Neuronal stem cell (in vitro differentiated cells): ENCODE results near the gene MOCOS.

Source experiments
- DNase-seq: peaks from one replicate; pipeline ENCODE4 v3.0.0-alpha.2; 2013; ENCODE audit warnings: low spot score
- H2AFZ ChIP-seq: one replicate; pipeline ENCODE4 v1.6.1; 2013; ENCODE audit warnings: mild to moderate bottlenecking, low read length, inconsistent platforms
- H2AK5ac ChIP-seq: 2 replicates; pipeline ENCODE4 v1.6.1; 2013; ENCODE audit warnings: low read depth, mild to moderate bottlenecking, inconsistent platforms, low read length, moderate library complexity, mixed read lengths
- H2BK120ac ChIP-seq: 2 replicates; pipeline ENCODE4 v1.6.1; 2013; ENCODE audit warnings: low read depth, mild to moderate bottlenecking, inconsistent platforms, low read length, moderate library complexity, mixed read lengths
- H2BK12ac ChIP-seq: one replicate; pipeline ENCODE4 v1.6.1; 2013; ENCODE audit warnings: low read length, inconsistent platforms
- H2BK15ac ChIP-seq: 2 replicates; pipeline ENCODE4 v1.6.1; 2013; ENCODE audit warnings: mild to moderate bottlenecking, low read length, inconsistent platforms, mixed read lengths
- H2BK5ac ChIP-seq: one replicate; pipeline ENCODE4 v1.6.1; 2013; ENCODE audit warnings: inconsistent platforms, mild to moderate bottlenecking, low read length, moderate library complexity
- H3K14ac ChIP-seq: one replicate; pipeline ENCODE4 v1.6.1; 2013; ENCODE audit warnings: low read length, inconsistent platforms
- H3K18ac ChIP-seq: 2 replicates; pipeline ENCODE4 v1.6.1; 2013; ENCODE audit warnings: low read length, inconsistent platforms
- H3K23ac ChIP-seq: 2 replicates; pipeline ENCODE4 v1.6.1; 2013; ENCODE audit warnings: low read depth, mild to moderate bottlenecking, mixed read lengths, low read length, inconsistent platforms; ENCODE audit not compliant: poor library complexity
- H3K27ac ChIP-seq: replicated peaks from 3 replicates; pipeline ENCODE4 v1.5.1; 2013; ENCODE audit warnings: low read length, inconsistent platforms
- H3K27me3 ChIP-seq, 3 experiments: 2 replicates each; pipeline ENCODE4 v1.6.1; 2013; ENCODE audit warnings: low read length in 3 of 3, mild to moderate bottlenecking in 2 of 3, inconsistent platforms in 1 of 3, low read depth in 1 of 3, mixed read lengths in 1 of 3, moderate library complexity in 1 of 3; ENCODE audit not compliant: control insufficient read depth in 3 of 3, insufficient read depth in 3 of 3
- H3K36me3 ChIP-seq, 2 donors: replicated peaks in 1 of 2; 2 replicates each; pipeline ENCODE4 v1.6.1; 2013; ENCODE audit warnings: low read length in 2 of 2; ENCODE audit not compliant: control insufficient read depth in 2 of 2, insufficient read depth in 2 of 2
- H3K4ac ChIP-seq: 2 replicates; pipeline ENCODE4 v1.6.1; 2013; ENCODE audit warnings: inconsistent platforms, mild to moderate bottlenecking, low read length, moderate library complexity
- H3K4me1 ChIP-seq, 2 donors: 1 replicate in 1 of 2; 2 replicates in 1 of 2; pipeline ENCODE4 v1.6.1; 2013; ENCODE audit warnings: low read length in 2 of 2, low read depth in 1 of 2; ENCODE audit not compliant: control insufficient read depth in 2 of 2, insufficient read depth in 1 of 2
- H3K4me2 ChIP-seq: one replicate; pipeline ENCODE4 v1.6.1; 2013; ENCODE audit warnings: mild to moderate bottlenecking, low read length, inconsistent platforms; ENCODE audit not compliant: insufficient read depth, poor library complexity, severe bottlenecking
- H3K4me3 ChIP-seq, 2 donors: 2 replicates each; pipeline ENCODE4 v1.5.1; 2013; ENCODE audit warnings: low read length in 2 of 2, mild to moderate bottlenecking in 2 of 2, inconsistent platforms in 1 of 2, moderate library complexity in 1 of 2
- H3K79me1 ChIP-seq: one replicate; pipeline ENCODE4 v1.6.1; 2013; ENCODE audit warnings: low read depth, mild to moderate bottlenecking, inconsistent platforms, low read length, moderate library complexity
- H3K9ac ChIP-seq: one replicate; pipeline ENCODE4 v1.6.1; 2013; ENCODE audit warnings: mild to moderate bottlenecking, low read depth, low read length, inconsistent platforms; ENCODE audit not compliant: poor library complexity
- H3K9me3 ChIP-seq, 2 donors: replicated peaks in 1 of 2; 2 replicates each; pipeline versions ENCODE3 to v1.6.1; 2013; ENCODE audit warnings: low read length in 2 of 2, mild to moderate bottlenecking in 2 of 2, inconsistent platforms in 1 of 2, low read depth in 1 of 2, mixed read lengths in 1 of 2, moderate library complexity in 1 of 2; ENCODE audit not compliant: control insufficient read depth in 2 of 2, insufficient read depth in 1 of 2
- H4K8ac ChIP-seq: one replicate; pipeline ENCODE4 v1.6.1; 2013; ENCODE audit warnings: low read depth, mild to moderate bottlenecking, inconsistent platforms, low read length, moderate library complexity
- H4K91ac ChIP-seq: one replicate; pipeline ENCODE4 v1.6.1; 2013; ENCODE audit warnings: low read length, low read depth, mild to moderate bottlenecking, inconsistent platforms; ENCODE audit not compliant: poor library complexity
- WGBS, 2 donors: extraction: QIAGEN DNeasy Blood & Tissue Kit; methylation state at CpG; one replicate each; pipeline ENCODE4 v1.1.7; 2013; ENCODE audit warnings: missing lambda C conversion rate in 2 of 2, mixed read lengths in 1 of 2; ENCODE audit not compliant: insufficient read length in 2 of 2, insufficient replicate concordance in 1 of 2; ENCODE audit errors: extremely low coverage in 2 of 2; 5-methylcytosine and 5-hydroxymethylcytosine counted together

Gene MOCOS

DNA sequence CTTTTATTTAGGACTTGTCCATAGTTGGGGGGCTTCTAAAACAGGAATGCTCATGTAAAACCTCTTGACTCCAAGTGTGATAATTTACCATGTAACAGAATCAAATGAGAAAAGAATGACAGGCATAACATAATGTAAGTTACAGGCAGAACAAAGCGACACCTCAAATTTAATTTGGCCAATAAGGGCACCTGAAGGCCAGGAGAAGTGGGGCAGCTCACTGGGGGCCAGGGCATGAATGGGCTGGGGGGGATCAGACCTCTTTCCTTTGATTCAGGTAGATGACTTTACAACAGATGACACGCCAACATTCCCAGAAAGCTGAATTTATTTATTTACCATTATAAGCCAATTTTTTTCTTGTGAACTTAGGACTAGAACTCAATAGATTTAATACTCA, 14.5 kb downstream of the MOCOS start:
- no peak overlapping the region for H3K4me2 ChIP-seq
- no peak for DNase-seq
- H3K23ac ChIP-seq = no peak overlapping the region
- no peak overlapping the region for H2BK5ac ChIP-seq
- no peaks in the 10 kb centered on the region for H3K36me3 ChIP-seq
- no peak overlapping the region for H3K27ac ChIP-seq
- H3K4me1 ChIP-seq = no peaks in the 10 kb centered on the region
- H2BK120ac ChIP-seq = no peak overlapping the region
- no peak overlapping the region for H3K4ac ChIP-seq
- H3K79me1 ChIP-seq = peaks cover 1% of the 10 kb centered on the region
- no peak overlapping the region for H3K9ac ChIP-seq
- H3K27me3 ChIP-seq = no peaks in the 10 kb centered on the region
- no peak overlapping the region for H3K4me3 ChIP-seq
- H4K8ac ChIP-seq = no peak overlapping the region
- H2AFZ ChIP-seq = no peak overlapping the region
- H3K9me3 ChIP-seq = peaks cover 0 to 2% of the 10 kb centered on the region in 2 donors
- H3K14ac ChIP-seq = no peak overlapping the region
- H4K91ac ChIP-seq = no peak overlapping the region
- H2BK15ac ChIP-seq = no peak overlapping the region
- no peak overlapping the region for H2AK5ac ChIP-seq
- no peak overlapping the region for H2BK12ac ChIP-seq
- no CpG with 5 or more reads among the region's 2 CpGs for WGBS, 2 donors
- no peak overlapping the region for H3K18ac ChIP-seq

DNA sequence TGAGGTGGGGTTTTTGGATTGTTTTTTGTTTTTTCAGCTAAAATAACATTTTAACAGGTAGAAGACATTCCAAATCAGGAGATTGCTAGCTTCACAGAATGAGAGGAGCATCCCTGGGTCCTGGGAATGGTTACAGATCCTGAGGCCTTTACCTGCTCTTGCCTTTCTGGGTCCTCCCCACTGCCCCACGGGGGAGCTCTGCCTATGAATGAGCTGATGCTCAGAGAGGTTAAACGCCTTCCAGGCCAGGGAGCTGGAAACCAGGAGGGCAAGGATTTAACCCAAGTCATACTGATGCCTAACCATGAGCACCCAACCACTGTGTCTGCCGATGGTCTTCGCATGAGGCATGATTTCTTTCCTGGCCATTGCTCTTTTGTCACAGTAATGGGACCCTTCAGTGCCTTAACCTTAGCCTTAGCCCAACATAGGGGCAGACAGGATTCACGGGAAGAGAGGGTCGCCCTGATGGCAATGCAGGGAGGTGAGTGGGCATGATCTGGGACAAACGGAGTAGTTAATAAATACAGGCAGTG, 16.1 kb downstream of the MOCOS start:
- Histone ChIP-seq H3K27ac (no peak overlapping the region), H3K9ac (no peak overlapping the region), H4K91ac (no peak overlapping the region), H3K4me3 (no peak overlapping the region), H4K8ac (no peak overlapping the region), H2BK12ac (no peak overlapping the region), H3K4me2 (no peak overlapping the region), H3K4ac (no peak overlapping the region), H3K4me1 (no peaks in the 10 kb centered on the region), H3K79me1 (no peaks in the 10 kb centered on the region), H2BK120ac (no peak overlapping the region), H2BK15ac (no peak overlapping the region), H3K18ac (no peak overlapping the region), H2BK5ac (no peak overlapping the region), H2AFZ (no peak overlapping the region), H2AK5ac (no peak overlapping the region), H3K23ac (no peak overlapping the region), H3K36me3 (no peaks in the 10 kb centered on the region), H3K14ac (no peak overlapping the region), H3K9me3 (peaks cover 0 to 2% of the 10 kb centered on the region in 2 donors), H3K27me3 (no peaks in the 10 kb centered on the region)
- no CpG with 5 or more reads among the region's 7 CpGs for WGBS, 2 donors
- no peak for DNase-seq

DNA sequence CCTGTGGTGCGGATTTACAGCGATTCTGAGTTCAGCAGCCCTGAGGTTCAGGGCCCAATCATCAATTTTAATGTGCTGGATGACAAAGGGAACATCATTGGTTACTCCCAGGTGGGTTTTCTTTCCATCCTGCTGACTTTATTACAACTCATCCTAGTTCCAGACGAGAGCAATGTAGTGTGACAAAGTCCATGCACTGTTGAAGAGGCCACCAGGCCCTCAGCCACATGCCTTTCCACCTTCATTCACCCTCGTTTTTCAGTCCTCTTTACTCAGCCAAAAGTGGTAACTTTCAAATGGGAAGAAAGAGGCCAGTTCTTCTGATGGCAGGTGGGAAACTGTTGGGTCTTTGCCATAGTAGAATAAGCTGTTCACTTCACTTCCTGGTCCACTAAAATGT, 17.9 kb downstream of the MOCOS start:
- Histone ChIP-seq H2BK5ac (no peak overlapping the region), H3K36me3 (no peaks in the 10 kb centered on the region), H2AFZ (no peak overlapping the region), H2BK12ac (no peak overlapping the region), H3K27me3 (no peaks in the 10 kb centered on the region), H3K27ac (no peak overlapping the region), H3K4me2 (no peak overlapping the region), H4K91ac (no peak overlapping the region), H3K14ac (no peak overlapping the region), H2BK15ac (no peak overlapping the region), H2BK120ac (no peak overlapping the region), H4K8ac (no peak overlapping the region), H3K4me1 (no peaks in the 10 kb centered on the region), H2AK5ac (no peak overlapping the region), H3K4ac (no peak overlapping the region), H3K18ac (no peak overlapping the region), H3K9ac (no peak overlapping the region), H3K23ac (no peak overlapping the region), H3K4me3 (no peak overlapping the region), H3K79me1 (no peaks in the 10 kb centered on the region), H3K9me3 (peaks cover 0 to 2% of the 10 kb centered on the region in 2 donors)
- WGBS, 2 donors = no CpG with 5 or more reads among the region's 4 CpGs
- DNase-seq = no peak

DNA sequence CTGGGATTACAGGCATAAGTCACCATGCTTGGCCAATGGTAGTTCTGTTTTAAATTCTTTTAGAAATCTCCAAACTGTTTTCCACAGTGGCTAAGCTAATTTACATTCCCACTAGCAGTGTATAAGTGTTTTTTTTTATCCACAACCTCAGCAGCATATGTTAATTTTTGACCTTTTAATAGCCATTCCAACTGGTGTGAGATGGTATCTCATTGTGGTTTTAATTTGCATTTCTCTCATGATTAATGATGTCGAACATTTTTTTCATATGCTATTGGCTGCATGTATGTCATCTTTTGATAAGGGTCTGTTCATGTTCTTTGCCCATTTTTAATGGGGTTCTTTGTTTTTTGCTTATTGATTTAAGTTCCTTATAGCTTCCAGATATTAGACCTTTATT, 20.0 kb downstream of the MOCOS start:
- Histone ChIP-seq H2BK120ac (no peak overlapping the region), H3K14ac (no peak overlapping the region), H3K79me1 (no peaks in the 10 kb centered on the region), H2AFZ (no peak overlapping the region), H3K4me3 (no peak overlapping the region), H4K8ac (no peak overlapping the region), H2BK5ac (no peak overlapping the region), H3K27ac (no peak overlapping the region), H2BK15ac (no peak overlapping the region), H3K36me3 (no peaks in the 10 kb centered on the region), H3K9me3 (no peaks in the 10 kb centered on the region), H4K91ac (no peak overlapping the region), H3K4ac (no peak overlapping the region), H3K4me2 (no peak overlapping the region), H3K27me3 (no peaks in the 10 kb centered on the region), H3K23ac (no peak overlapping the region), H2AK5ac (no peak overlapping the region), H2BK12ac (no peak overlapping the region), H3K9ac (no peak overlapping the region), H3K18ac (no peak overlapping the region), H3K4me1 (no peaks in the 10 kb centered on the region)
- WGBS, 2 donors = no CpG with 5 or more reads among the region's 1 CpG
- no peak for DNase-seq
